ENCODE data around the gene KPNB1. TPM values are rescaled to one million over a fixed set of nuclear protein-coding genes. Genes with fewer than 3 reads are reported as not detected.

The KPNB1 gene
- total and polyA plus RNA-seq, 2 of the 8 experiments (the other 6 are each of a cell fraction or from before 2014, with no cell fraction given) = 171 to 625 TPM

- TF ChIP-seq, protein P1, sequence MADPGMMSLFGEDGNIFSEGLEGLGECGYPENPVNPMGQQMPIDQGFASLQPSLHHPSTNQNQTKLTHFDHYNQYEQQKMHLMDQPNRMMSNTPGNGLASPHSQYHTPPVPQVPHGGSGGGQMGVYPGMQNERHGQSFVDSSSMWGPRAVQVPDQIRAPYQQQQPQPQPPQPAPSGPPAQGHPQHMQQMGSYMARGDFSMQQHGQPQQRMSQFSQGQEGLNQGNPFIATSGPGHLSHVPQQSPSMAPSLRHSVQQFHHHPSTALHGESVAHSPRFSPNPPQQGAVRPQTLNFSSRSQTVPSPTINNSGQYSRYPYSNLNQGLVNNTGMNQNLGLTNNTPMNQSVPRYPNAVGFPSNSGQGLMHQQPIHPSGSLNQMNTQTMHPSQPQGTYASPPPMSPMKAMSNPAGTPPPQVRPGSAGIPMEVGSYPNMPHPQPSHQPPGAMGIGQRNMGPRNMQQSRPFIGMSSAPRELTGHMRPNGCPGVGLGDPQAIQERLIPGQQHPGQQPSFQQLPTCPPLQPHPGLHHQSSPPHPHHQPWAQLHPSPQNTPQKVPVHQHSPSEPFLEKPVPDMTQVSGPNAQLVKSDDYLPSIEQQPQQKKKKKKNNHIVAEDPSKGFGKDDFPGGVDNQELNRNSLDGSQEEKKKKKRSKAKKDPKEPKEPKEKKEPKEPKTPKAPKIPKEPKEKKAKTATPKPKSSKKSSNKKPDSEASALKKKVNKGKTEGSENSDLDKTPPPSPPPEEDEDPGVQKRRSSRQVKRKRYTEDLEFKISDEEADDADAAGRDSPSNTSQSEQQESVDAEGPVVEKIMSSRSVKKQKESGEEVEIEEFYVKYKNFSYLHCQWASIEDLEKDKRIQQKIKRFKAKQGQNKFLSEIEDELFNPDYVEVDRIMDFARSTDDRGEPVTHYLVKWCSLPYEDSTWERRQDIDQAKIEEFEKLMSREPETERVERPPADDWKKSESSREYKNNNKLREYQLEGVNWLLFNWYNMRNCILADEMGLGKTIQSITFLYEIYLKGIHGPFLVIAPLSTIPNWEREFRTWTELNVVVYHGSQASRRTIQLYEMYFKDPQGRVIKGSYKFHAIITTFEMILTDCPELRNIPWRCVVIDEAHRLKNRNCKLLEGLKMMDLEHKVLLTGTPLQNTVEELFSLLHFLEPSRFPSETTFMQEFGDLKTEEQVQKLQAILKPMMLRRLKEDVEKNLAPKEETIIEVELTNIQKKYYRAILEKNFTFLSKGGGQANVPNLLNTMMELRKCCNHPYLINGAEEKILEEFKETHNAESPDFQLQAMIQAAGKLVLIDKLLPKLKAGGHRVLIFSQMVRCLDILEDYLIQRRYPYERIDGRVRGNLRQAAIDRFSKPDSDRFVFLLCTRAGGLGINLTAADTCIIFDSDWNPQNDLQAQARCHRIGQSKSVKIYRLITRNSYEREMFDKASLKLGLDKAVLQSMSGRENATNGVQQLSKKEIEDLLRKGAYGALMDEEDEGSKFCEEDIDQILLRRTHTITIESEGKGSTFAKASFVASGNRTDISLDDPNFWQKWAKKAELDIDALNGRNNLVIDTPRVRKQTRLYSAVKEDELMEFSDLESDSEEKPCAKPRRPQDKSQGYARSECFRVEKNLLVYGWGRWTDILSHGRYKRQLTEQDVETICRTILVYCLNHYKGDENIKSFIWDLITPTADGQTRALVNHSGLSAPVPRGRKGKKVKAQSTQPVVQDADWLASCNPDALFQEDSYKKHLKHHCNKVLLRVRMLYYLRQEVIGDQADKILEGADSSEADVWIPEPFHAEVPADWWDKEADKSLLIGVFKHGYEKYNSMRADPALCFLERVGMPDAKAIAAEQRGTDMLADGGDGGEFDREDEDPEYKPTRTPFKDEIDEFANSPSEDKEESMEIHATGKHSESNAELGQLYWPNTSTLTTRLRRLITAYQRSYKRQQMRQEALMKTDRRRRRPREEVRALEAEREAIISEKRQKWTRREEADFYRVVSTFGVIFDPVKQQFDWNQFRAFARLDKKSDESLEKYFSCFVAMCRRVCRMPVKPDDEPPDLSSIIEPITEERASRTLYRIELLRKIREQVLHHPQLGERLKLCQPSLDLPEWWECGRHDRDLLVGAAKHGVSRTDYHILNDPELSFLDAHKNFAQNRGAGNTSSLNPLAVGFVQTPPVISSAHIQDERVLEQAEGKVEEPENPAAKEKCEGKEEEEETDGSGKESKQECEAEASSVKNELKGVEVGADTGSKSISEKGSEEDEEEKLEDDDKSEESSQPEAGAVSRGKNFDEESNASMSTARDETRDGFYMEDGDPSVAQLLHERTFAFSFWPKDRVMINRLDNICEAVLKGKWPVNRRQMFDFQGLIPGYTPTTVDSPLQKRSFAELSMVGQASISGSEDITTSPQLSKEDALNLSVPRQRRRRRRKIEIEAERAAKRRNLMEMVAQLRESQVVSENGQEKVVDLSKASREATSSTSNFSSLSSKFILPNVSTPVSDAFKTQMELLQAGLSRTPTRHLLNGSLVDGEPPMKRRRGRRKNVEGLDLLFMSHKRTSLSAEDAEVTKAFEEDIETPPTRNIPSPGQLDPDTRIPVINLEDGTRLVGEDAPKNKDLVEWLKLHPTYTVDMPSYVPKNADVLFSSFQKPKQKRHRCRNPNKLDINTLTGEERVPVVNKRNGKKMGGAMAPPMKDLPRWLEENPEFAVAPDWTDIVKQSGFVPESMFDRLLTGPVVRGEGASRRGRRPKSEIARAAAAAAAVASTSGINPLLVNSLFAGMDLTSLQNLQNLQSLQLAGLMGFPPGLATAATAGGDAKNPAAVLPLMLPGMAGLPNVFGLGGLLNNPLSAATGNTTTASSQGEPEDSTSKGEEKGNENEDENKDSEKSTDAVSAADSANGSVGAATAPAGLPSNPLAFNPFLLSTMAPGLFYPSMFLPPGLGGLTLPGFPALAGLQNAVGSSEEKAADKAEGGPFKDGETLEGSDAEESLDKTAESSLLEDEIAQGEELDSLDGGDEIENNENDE (IDR thresholded peaks at IDR 0.05; ENCODE audit: insufficient replicate concordance, low read length) = no peak
- no peak for TF ChIP-seq GTF2F1 (IDR thresholded peaks at IDR 0.05; ENCODE audit: borderline replicate concordance, low read depth, low read length)
- no peak for TF ChIP-seq POLR2AphosphoS5 (IDR thresholded peaks at IDR 0.05; ENCODE audit: low read depth, low read length)
- TF ChIP-seq EZH2 (IDR thresholded peaks at IDR 0.05; ENCODE audit: low read depth, low read length, severe bottlenecking) = no peak
- no peak for TF ChIP-seq BACH1 (IDR thresholded peaks at IDR 0.05; ENCODE audit: low read length)
- TF ChIP-seq EP300 (IDR thresholded peaks at IDR 0.05; ENCODE audit: borderline replicate concordance in 1 of 2, low read depth in 2 of 2, low read length in 2 of 2) = no peak
Observed at GRCh38 chr17:47699536-47699840, 49.8 kb downstream of the KPNB1 start (continued).
